NCI-H1105 treated with DMSO at 0.1 percent for 48 hours (cell line): Measurements from ENCODE around the gene FANK1.
A peak's percentile ranks its signal among the peaks of the same experiment; 100 is the strongest.
"Not testable (repeated sequence)": the region's sequence is repeated elsewhere in the genome, so short reads cannot be mapped to it uniquely, and the experiment has no call there.

Experiments used
- DNase-seq: peaks from one replicate; lab custom pipeline; 2025; lab: John Stamatoyannopoulos, UW

FANK1 gene

GRCh38 chr10:125889441-125889840 is 6.9 kb upstream of the FANK1 start:
- not testable (repeated sequence) for DNase-seq

- not testable (repeated sequence) for DNase-seq
Observed at GRCh38 chr10:125892402-125892801, 4.0 kb upstream of the FANK1 start.

- not testable (repeated sequence) for DNase-seq
Observed at GRCh38 chr10:125894176-125894575, 2.2 kb upstream of the FANK1 start.

- peak; percentile 5 for DNase-seq
Observed at GRCh38 chr10:125895130-125896087, 955 bp upstream of the FANK1 start.

- not testable (repeated sequence) for DNase-seq
Observed at GRCh38 chr10:125897317-125897716, 953 bp downstream of the FANK1 start.

GRCh38 chr10:125900963-125901362 is 4.6 kb downstream of the FANK1 start:
- not testable (repeated sequence) for DNase-seq

- DNase-seq, result not testable (repeated sequence)
Observed at GRCh38 chr10:125903135-125903640, 6.8 kb downstream of the FANK1 start.

GRCh38 chr10:125905069-125905994 is 9.0 kb downstream of the FANK1 start:
- not testable (repeated sequence) for DNase-seq

- not testable (repeated sequence) for DNase-seq
Observed at GRCh38 chr10:125907598-125907997, 11.2 kb downstream of the FANK1 start.

- DNase-seq, result not testable (repeated sequence)
Observed at GRCh38 chr10:125908813-125909212, 12.4 kb downstream of the FANK1 start.

GRCh38 chr10:125909491-125909890 is 13.1 kb downstream of the FANK1 start:
- not testable (repeated sequence) for DNase-seq

- no peak for DNase-seq
Observed at GRCh38 chr10:125911145-125911544, 14.8 kb downstream of the FANK1 start.

GRCh38 chr10:125911990-125912389 is 15.6 kb downstream of the FANK1 start:
- no peak for DNase-seq

- DNase-seq, result not testable (repeated sequence)
Observed at GRCh38 chr10:125913277-125913676, 16.9 kb downstream of the FANK1 start.

GRCh38 chr10:125916977-125917376 is 20.6 kb downstream of the FANK1 start:
- no peak for DNase-seq

GRCh38 chr10:125917704-125918361 is 21.5 kb downstream of the FANK1 start:
- not testable (repeated sequence) for DNase-seq

- not testable (repeated sequence) for DNase-seq
Observed at GRCh38 chr10:125921643-125922306, 25.4 kb downstream of the FANK1 start.

- DNase-seq, result no peak
Observed at GRCh38 chr10:125925262-125925834, 29.0 kb downstream of the FANK1 start.

- no peak for DNase-seq
Observed at GRCh38 chr10:125926247-125926646, 29.9 kb downstream of the FANK1 start.

- DNase-seq, result not testable (repeated sequence)
Observed at GRCh38 chr10:125927265-125927664, 30.9 kb downstream of the FANK1 start.
